ENCODE measurements around the gene CEACAM1. TPM values are rescaled to one million over a fixed set of nuclear protein-coding genes. Genes with fewer than 3 reads are reported as not detected.

The CEACAM1 gene
- total and polyA plus RNA-seq, 9 of the 15 experiments (the other 6 are each of a cell fraction or from before 2014, with no cell fraction given), result 0.04 to 0.16 (median 0.10) TPM; not detected in 1

- DNase-seq (ENCODE audit: extremely low read depth in 1 of 4, low spot score in 3 of 4) (no peak), FAIRE-seq (no peak), ATAC-seq (no peak)
- Histone ChIP-seq H3K9ac (ENCODE audit: insufficient read depth in 1 of 2, low read depth in 2 of 2, low read length in 2 of 2) (no peak overlapping the region), H3K4me3 (no peak overlapping the region), H2AFZ (ENCODE audit: low read depth, low read length) (no peak overlapping the region), H3K36me3 (ENCODE audit: control insufficient read depth, insufficient read depth, low read length) (no peaks in the 10 kb centered on the region), H3K9me3 (replicated peaks; ENCODE audit: control insufficient read depth, insufficient read depth, low read depth, low read length) (no peaks in the 10 kb centered on the region), H3K27ac (ENCODE audit: extremely low read depth, low read depth, low read length) (no peak overlapping the region), H4K20me1 (replicated peaks; ENCODE audit: control insufficient read depth, insufficient read depth, low read length) (no peaks in the 10 kb centered on the region), H3K4me1 (replicated peaks in 1 of 2; ENCODE audit: control insufficient read depth in 2 of 2, insufficient read depth in 2 of 2, low read length in 2 of 2) (no peaks in the 10 kb centered on the region), H3K79me2 (ENCODE audit: control insufficient read depth, insufficient read depth, low read length) (no peaks in the 10 kb centered on the region), H3K4me2 (ENCODE audit: insufficient read depth, low read length) (no peak overlapping the region), H3K27me3 (ENCODE audit: control insufficient read depth in 2 of 2, insufficient read depth in 2 of 2, low read length in 2 of 2) (no peaks in the 10 kb centered on the region), H3K9me1 (ENCODE audit: control insufficient read depth, insufficient read depth, low read length) (no peaks in the 10 kb centered on the region)
- CTCF ChIA-PET (ENCODE audit: low intra/inter-chr PET ratio), result no interaction called here
- POLR2A ChIA-PET, result no interaction called here
- 0% methylated on average over 1 of the region's 1 CpG for WGBS (ENCODE audit: insufficient coverage, low coverage, missing lambda C conversion rate)
- BruUV-seq (replicated peaks), result no TSS peak
- intact Hi-C loops (cut with micrococcal nuclease) (no loop called here), in situ Hi-C loops (cut with MboI) (no loop called here)
- no peak for TF ChIP-seq ZNF282 (CRISPR knock-in tag; IDR thresholded peaks at IDR 0.05)
- no peak for TF ChIP-seq E4F1 (CRISPR knock-in tag; IDR thresholded peaks at IDR 0.05; ENCODE audit: borderline replicate concordance)
- TF ChIP-seq HMBOX1 (IDR thresholded peaks at IDR 0.05), result no peak
- no peak for TF ChIP-seq ZBTB40 (IDR thresholded peaks at IDR 0.05)
- no peak for TF ChIP-seq ZBTB40 (CRISPR knock-in tag; IDR thresholded peaks at IDR 0.05)
- TF ChIP-seq PYGO2 (tag; IDR thresholded peaks at IDR 0.05), result no peak
- no peak for TF ChIP-seq MYC (IDR thresholded peaks at IDR 0.05; ENCODE audit: low read depth, low read length)
- TF ChIP-seq MYC (CRISPR knock-in tag; IDR thresholded peaks at IDR 0.05; ENCODE audit: borderline replicate concordance, low read depth), result no peak
- TF ChIP-seq HMGN3 (IDR thresholded peaks at IDR 0.05; ENCODE audit: borderline replicate concordance, extremely low read depth, insufficient read length, low read depth, low read length), result no peak
These were observed 48.7 kb upstream of the CEACAM1 start for GRCh38 chr19:42577016-42577415.

Measured in K562 (cell line).